ENCODE measurements around the gene VKORC1L1. TPM values are rescaled to one million over a fixed set of nuclear protein-coding genes. Genes with fewer than 3 reads are reported as not detected.
"Not testable (repeated sequence)": the region's sequence is repeated elsewhere in the genome, so short reads cannot be mapped to it uniquely, and the experiment has no call there.

The VKORC1L1 gene
- total RNA-seq, 2 experiments from 2014 or later = 10.9 to 11.1 TPM

GRCh38 chr7:65927489-65928448 lies 54.9 kb downstream of the VKORC1L1 start:
- no peak for ATAC-seq (ENCODE audit: low read depth)
- H3K27me3 Mint-ChIP-seq = no peaks in the 10 kb centered on the region
- no peaks in the 10 kb centered on the region for H3K9me3 Mint-ChIP-seq
- no peak overlapping the region for H3K4me3 Mint-ChIP-seq
- H3K27ac Mint-ChIP-seq = no peak overlapping the region
- no peak for DNase-seq
- H3K36me3 Mint-ChIP-seq = peaks cover 10% of the 10 kb centered on the region
- H3K4me1 Mint-ChIP-seq = no peaks in the 10 kb centered on the region
- POLR2A ChIA-PET = no interaction called here

DNA sequence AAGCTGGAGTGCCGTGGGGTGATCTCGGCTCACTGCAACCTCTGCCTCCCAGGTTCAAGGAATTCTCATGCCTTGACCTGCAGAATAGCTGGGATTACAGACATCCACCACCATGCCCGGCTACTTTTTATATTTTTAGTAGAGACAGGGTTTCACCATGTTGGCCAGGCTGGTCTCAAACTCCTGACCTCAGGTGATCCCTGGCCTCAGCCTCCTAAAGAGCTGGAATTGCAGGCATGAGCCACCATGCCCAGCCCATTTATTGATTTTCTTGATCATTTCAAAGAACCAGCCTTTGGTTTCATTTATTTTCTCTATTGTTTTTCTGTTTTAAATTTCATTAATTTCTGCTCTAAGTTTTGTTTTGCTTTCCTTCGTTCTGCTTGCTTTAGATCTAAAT lies 58.8 kb downstream of the VKORC1L1 start:
- POLR2A ChIA-PET = no interaction called here
- Mint-ChIP-seq H3K27me3 (no peaks in the 10 kb centered on the region), H3K27ac (no peak overlapping the region), H3K9me3 (no peaks in the 10 kb centered on the region), H3K4me1 (no peaks in the 10 kb centered on the region), H3K36me3 (peaks cover 14% of the 10 kb centered on the region), H3K4me3 (no peak overlapping the region)
- ATAC-seq (ENCODE audit: low read depth) (no peak), DNase-seq (no peak)

DNA sequence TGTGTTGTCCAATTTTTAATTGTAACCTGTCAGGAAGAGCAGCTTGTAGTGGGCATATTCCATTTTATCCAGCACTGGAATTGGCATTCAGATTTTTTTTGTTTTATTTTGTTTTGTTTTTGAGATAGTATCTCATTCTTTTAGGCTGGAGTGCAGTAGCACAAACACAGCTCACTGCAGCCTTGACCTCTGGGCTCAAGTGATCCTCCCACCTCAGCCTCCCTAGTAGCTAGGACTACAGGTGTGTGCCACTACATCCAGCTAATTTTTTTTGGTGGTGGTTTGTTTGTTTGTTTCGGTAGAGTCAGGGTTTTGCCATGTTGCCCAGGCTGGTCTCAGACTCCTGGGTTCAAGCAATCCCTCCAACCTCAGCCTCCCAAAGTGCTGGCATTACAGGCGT lies 64.4 kb downstream of the VKORC1L1 start:
- H3K36me3 Mint-ChIP-seq = peaks cover 17% of the 10 kb centered on the region
- H3K4me3 Mint-ChIP-seq = no peak overlapping the region
- H3K27ac Mint-ChIP-seq = no peak overlapping the region
- no peaks in the 10 kb centered on the region for H3K9me3 Mint-ChIP-seq
- no peak for ATAC-seq (ENCODE audit: low read depth)
- POLR2A ChIA-PET = no interaction called here
- H3K27me3 Mint-ChIP-seq = no peaks in the 10 kb centered on the region
- no peak for DNase-seq
- no peaks in the 10 kb centered on the region for H3K4me1 Mint-ChIP-seq

- H3K9me3 Mint-ChIP-seq = no peaks in the 10 kb centered on the region
- H3K27ac Mint-ChIP-seq = no peak overlapping the region
- no peak overlapping the region for H3K4me3 Mint-ChIP-seq
- peaks cover 15% of the 10 kb centered on the region for H3K36me3 Mint-ChIP-seq
- DNase-seq (no peak), ATAC-seq (ENCODE audit: low read depth) (no peak)
- POLR2A ChIA-PET = no interaction called here
- H3K4me1 Mint-ChIP-seq = no peaks in the 10 kb centered on the region
- H3K27me3 Mint-ChIP-seq = no peaks in the 10 kb centered on the region
Observed at GRCh38 chr7:65938336-65938895, 65.5 kb downstream of the VKORC1L1 start.

- H3K27ac Mint-ChIP-seq; H3K9me3 Mint-ChIP-seq; DNase-seq; H3K36me3 Mint-ChIP-seq; H3K4me3 Mint-ChIP-seq; H3K4me1 Mint-ChIP-seq; H3K27me3 Mint-ChIP-seq; POLR2A ChIA-PET; ATAC-seq (ENCODE audit: low read depth): not testable (repeated sequence)
Observed at GRCh38 chr7:65945787-65946186, 72.9 kb downstream of the VKORC1L1 start.

DNA sequence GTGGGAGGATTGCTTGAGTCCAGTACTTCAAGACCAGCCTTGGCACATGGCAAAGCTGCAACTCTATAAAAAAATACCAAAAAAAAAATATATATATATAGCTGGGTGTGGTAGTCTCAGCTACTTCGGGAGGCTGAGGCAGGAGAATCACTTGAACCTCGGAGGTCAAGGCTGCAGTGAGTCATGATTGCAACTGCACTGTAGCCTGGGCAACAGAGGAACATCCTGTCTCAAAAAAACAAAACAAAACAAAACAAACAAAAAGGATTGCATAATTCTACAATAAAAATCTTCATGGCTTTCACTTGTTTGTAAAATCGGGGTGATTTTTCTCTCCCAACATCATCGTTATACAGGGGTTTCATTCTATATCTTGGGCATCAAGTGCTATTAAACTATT lies 74.0 kb downstream of the VKORC1L1 start:
- DNase-seq = no peak
- H3K4me1 Mint-ChIP-seq = no peaks in the 10 kb centered on the region

GRCh38 chr7:65951837-65952578 lies 79.1 kb downstream of the VKORC1L1 start:
- H3K4me3 Mint-ChIP-seq = no peak overlapping the region
- H3K27ac Mint-ChIP-seq = no peak overlapping the region
- DNase-seq = no peak
- POLR2A ChIA-PET = no interaction called here
- peaks cover 4% of the 10 kb centered on the region for H3K36me3 Mint-ChIP-seq
- no peaks in the 10 kb centered on the region for H3K27me3 Mint-ChIP-seq
- no peak for ATAC-seq (ENCODE audit: low read depth)
- H3K9me3 Mint-ChIP-seq = no peaks in the 10 kb centered on the region
- H3K4me1 Mint-ChIP-seq = no peaks in the 10 kb centered on the region

More for the DNA sequence above, 74.0 kb downstream of the VKORC1L1 start:
- Mint-ChIP-seq H3K9me3 (no peaks in the 10 kb centered on the region), H3K36me3 (no peaks in the 10 kb centered on the region), H3K27ac (no peak overlapping the region), H3K27me3 (no peaks in the 10 kb centered on the region), H3K4me3 (no peak overlapping the region)
- no peak for ATAC-seq (ENCODE audit: low read depth)
- POLR2A ChIA-PET = no interaction called here

DNA sequence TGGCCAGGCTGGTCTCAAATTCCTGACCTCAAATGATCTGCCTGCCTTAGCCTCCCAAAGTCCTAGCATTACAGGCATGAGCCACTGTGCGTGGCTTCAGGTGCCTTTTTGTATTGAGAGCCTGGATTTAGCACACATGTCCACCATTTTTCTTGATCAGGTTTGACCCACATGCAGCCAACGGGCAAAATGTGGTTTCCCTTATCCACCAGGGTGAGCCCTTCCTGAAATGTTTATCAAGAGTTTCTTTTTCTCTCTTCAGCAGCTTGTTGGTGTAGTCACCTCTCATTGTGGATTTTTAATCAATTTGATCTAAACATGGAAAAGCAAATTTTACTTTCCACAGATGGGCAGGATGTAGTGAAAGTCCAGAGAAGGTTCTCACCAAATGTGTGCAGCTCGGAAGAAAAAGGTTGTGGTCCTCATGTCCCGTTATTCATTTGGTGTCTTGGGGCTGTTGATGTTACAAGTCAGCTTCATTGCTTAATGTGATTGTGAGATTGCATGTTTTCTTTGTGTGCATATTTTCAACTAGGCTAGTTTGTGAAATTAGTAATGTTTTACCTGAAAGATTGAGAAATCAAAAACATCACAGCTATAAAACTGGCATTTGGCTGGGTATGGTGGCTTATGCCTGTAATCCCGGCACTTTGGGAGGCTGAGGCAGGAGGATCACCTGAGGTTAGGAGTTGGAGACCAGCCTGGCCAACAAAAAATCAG lies 80.3 kb downstream of the VKORC1L1 start:
- Mint-ChIP-seq H3K9me3 (no peaks in the 10 kb centered on the region), H3K4me3 (no peak overlapping the region), H3K4me1 (no peaks in the 10 kb centered on the region), H3K36me3 (peaks cover 4% of the 10 kb centered on the region), H3K27me3 (no peaks in the 10 kb centered on the region), H3K27ac (no peak overlapping the region)
- POLR2A ChIA-PET = no interaction called here
- DNase-seq (no peak), ATAC-seq (ENCODE audit: low read depth) (no peak)

DNA sequence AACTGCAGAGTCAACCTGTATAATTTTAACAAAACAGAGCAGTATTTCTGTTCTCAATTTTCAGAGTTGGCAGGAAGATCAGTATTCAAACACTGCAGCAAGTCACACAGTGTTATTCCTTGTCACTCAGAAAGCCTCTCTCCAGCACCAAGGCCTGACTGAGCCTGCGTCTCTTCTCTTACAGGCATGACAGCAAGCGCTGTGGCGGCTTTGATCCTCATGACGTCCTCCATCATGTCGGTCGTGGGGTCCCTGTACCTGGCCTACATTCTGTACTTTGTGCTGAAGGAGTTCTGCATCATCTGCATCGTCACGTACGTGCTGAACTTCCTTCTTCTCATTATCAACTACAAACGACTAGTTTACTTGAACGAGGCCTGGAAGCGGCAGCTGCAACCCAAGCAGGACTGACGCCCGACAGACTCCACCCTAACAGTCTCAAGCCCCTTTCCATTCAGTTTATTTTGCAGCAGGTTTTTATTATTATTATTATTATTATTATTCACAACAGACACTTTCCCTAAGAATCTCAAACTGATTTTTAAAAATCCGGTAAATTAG lies 81.1 kb downstream of the VKORC1L1 start:
- H3K4me3 Mint-ChIP-seq = no peak overlapping the region
- H3K4me1 Mint-ChIP-seq = no peaks in the 10 kb centered on the region
- no peak overlapping the region for H3K27ac Mint-ChIP-seq
- no peaks in the 10 kb centered on the region for H3K9me3 Mint-ChIP-seq
- POLR2A ChIA-PET = no interaction called here
- peaks cover 4% of the 10 kb centered on the region for H3K36me3 Mint-ChIP-seq
- DNase-seq = no peak
- no peaks in the 10 kb centered on the region for H3K27me3 Mint-ChIP-seq
- ATAC-seq (ENCODE audit: low read depth) = no peak

GRCh38 chr7:65955718-65956117 lies 82.8 kb downstream of the VKORC1L1 start:
- Mint-ChIP-seq H3K36me3 (peaks cover 7% of the 10 kb centered on the region), H3K4me3 (no peak overlapping the region), H3K4me1 (no peaks in the 10 kb centered on the region), H3K27me3 (no peaks in the 10 kb centered on the region), H3K27ac (no peak overlapping the region), H3K9me3 (no peaks in the 10 kb centered on the region)
- ATAC-seq (ENCODE audit: low read depth) (no peak), DNase-seq (no peak)
- POLR2A ChIA-PET = no interaction called here

DNA sequence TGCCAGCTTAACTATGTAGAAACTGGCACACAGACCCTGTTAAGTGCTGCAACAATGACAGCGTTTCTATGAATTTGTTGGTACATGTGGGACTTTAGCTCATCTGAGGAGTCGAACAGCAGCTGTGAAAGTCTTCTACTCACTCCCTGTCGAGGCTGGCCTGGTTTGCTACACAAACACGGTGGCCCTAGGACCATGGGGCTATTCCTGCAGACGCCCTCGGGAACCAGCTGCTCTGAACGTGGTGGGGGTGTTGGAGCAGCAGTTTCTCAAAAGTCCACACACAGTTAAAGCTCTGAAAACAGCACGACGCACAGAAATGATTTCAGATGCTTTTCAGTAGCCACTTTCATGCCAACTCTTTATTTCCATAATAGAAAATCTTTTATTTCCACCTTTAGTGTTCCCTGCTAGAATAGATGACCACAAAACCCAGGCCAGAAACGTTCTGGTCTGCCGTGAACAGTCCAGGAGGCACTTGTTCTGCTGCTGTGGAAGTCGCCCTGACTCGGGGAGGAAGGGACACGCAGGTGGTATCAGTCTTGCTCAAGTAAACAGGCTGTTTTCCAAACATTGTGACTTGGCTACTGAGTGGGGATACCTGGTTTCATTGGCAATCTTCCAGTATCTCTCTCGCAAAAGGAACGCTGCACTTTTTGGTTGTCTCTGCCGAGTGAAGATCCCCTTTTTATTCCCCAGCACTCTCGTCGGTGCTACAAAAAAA lies 87.6 kb downstream of the VKORC1L1 start:
- no peak for DNase-seq
- Mint-ChIP-seq H3K27ac (no peak overlapping the region), H3K9me3 (no peaks in the 10 kb centered on the region), H3K36me3 (peaks cover 11% of the 10 kb centered on the region), H3K27me3 (no peaks in the 10 kb centered on the region), H3K4me1 (no peaks in the 10 kb centered on the region), H3K4me3 (no peak overlapping the region)
- no peak for ATAC-seq (ENCODE audit: low read depth)
- POLR2A ChIA-PET = no interaction called here

DNA sequence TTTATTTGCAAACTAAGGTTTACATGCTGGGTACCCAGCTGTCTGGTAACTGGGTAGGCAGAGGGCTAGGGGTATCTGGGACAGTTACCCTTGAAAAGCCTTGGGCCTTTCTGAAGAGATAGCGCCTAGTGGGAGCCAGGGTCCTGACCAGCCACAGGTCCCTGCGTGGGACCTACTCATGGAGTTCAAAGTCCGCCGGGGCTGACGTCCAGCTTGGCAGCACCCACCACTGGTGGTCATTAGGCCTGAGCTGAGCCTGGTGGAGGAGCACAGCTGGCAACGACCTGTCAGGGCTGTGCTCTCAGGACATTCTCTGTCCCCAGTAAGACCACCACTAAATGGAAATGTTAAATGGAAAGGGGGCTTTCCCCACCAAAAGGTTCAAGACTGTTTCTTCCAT lies 89.2 kb downstream of the VKORC1L1 start:
- POLR2A ChIA-PET = no interaction called here
- H3K27ac Mint-ChIP-seq = no peak overlapping the region
- no peaks in the 10 kb centered on the region for H3K9me3 Mint-ChIP-seq
- DNase-seq (no peak), ATAC-seq (ENCODE audit: low read depth) (no peak)
- no peaks in the 10 kb centered on the region for H3K4me1 Mint-ChIP-seq
- peaks cover 20% of the 10 kb centered on the region for H3K36me3 Mint-ChIP-seq
- no peak overlapping the region for H3K4me3 Mint-ChIP-seq
- no peaks in the 10 kb centered on the region for H3K27me3 Mint-ChIP-seq
